ENCODE data around the gene PTX4.

- no peak for TF ChIP-seq POLR2A (IDR thresholded peaks at IDR 0.05)
- TF ChIP-seq POLR2AphosphoS5 (IDR thresholded peaks at IDR 0.05; ENCODE audit: insufficient read depth in 1 of 2, low read depth in 1 of 2): no peak
- TF ChIP-seq CTCF (IDR thresholded peaks at IDR 0.05): no peak
These were observed 19.9 kb upstream of the PTX4 start for GRCh38 chr16:1508494-1509187.
